GM19468 (cell line): ENCODE results near the gene CDK4.
"Not testable (repeated sequence)": the region's sequence is repeated elsewhere in the genome, so short reads cannot be mapped to it uniquely, and the experiment has no call there.

ENCODE experiments used
- ATAC-seq: cut with Tn5 transposase; IDR thresholded peaks from one replicate; pipeline ENCODE4 v1.9.1; 2021; ENCODE audit warnings: mild to moderate bottlenecking, moderate library complexity, moderate number of reproducible peaks; ENCODE audit not compliant: unreplicated experiment; ENCODE audit errors: extremely low read depth

The CDK4 gene

GRCh38 chr12:57730336-57731067 lies 21.6 kb downstream of the CDK4 start:
- no peak for ATAC-seq

GRCh38 chr12:57729321-57729844 lies 22.7 kb downstream of the CDK4 start:
- ATAC-seq: no peak

DNA sequence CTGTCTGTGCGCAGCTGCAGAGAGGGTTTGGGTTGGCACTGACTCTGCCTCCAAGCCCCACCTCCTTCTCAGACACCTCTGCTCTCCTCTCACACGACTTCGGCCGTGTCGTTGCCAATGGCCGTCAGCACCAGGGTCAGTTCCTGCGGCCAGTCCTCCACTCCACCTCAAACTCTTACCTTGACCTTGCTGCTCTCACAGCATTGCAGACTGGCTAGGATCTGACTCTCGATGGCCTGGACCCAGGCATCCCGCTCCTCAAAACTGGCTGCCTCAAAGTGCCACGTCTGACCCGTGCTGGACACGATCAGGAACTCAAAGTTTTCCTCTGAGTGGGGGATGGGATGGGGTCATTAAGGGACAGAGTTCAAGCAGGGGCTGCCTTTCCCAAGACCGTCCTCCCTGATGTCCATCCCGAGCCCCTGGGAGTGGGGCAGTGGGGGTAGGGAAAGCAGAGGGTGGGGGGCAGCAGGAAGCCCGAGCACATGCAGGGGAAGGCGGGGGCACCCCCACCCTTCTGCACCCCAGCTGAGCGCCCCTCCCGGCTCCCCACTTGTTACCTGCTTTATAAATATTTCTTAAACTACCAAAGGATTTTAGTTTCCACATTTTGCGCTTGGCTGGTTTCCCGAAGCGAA lies 24.2 kb downstream of the CDK4 start:
- ATAC-seq: no peak

DNA sequence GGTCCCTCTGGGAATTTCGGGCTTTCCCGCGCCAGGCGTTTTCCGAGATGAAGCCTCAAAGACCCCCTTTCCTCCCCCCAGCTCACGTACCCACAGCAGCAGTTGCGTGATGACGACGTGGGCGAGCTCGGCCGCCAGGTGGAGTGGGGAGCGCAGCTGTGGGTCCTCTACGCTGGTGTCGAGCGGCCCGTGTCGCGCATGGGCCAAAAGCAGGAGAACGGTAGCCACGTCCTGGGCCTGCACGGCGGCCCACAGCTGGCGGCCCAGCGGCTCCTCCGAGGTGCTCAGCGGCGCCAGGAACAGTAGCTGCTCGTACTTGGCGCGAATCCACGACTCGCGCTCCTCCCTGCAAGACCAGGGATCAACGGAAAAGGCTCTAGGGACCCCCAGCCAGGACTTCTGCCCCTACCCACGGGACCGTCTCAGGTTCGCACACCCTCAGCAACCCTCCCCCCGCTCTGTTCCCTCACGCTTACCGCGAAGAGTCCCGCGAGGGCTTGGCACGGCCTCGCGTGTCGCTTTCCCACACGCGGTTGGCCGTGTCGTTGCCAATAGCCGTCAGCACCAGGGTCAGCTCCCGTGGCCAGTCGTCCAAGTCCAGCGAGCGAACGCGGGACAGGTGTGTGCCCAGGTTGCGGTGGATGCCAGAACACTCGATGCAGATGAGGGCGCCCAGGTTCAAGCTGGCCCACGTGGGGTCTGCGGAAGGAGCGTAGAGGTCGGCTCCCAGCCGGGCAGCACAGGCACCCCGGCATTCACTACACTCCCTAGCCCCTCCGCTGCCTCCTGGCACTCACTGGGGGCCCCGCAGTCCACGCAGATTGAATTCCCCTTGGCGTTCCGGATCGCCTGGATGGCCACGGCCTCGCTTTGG lies 25.0 kb downstream of the CDK4 start:
- no peak for ATAC-seq

DNA sequence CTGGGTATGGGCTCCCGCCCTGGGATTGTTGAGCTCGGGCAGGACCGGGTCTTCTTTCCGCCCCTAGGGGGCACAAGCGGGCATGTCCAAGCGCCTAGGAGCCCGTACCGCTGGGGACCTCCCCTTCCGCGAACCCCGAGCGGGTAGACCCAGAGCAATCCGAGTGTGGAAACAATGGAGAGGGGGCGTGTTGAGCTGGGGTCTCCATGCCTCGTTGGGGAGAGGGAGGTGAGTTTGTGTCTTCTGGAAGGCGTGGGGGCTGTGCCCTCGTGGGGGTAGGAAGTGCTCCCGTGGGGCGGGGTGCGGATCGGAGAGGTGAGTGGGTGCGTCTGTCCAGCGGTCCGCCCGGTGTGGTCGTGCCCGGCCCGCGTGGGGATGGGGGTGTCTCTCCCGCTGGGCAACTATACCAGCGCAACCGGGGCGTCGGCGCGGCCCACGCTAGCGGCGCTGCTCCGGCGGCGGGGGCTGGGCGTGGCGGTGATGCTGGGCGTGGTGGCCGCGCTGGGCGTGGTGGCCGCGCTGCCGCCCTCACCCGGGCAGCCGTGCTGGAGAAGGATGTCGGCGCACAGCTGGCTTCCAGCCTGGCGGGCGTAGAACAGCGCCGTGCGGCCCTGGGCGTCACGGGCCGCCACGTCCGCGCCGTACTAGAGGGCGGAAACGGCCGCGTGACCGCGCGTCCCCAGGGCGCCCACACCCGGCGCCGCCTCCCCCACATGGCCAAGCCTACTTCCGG lies 25.8 kb downstream of the CDK4 start:
- no peak for ATAC-seq

DNA sequence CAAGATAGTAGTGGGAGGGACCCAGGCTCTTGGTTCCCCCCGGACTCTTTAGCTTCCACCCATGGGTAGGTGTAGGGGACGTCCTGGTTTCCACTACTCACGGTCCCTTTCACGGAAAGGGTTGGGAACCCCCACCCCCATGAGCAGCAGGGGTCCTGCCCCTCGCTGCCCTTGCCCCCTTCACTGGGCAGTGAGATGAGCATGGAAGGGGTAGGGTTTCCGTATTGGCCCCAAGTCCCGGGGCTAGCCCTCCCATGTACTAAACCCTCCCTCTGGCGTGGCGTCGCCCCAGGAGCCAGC lies 26.3 kb downstream of the CDK4 start:
- ATAC-seq: no peak

GRCh38 chr12:57724936-57725740 lies 27.0 kb downstream of the CDK4 start:
- no peak for ATAC-seq

DNA sequence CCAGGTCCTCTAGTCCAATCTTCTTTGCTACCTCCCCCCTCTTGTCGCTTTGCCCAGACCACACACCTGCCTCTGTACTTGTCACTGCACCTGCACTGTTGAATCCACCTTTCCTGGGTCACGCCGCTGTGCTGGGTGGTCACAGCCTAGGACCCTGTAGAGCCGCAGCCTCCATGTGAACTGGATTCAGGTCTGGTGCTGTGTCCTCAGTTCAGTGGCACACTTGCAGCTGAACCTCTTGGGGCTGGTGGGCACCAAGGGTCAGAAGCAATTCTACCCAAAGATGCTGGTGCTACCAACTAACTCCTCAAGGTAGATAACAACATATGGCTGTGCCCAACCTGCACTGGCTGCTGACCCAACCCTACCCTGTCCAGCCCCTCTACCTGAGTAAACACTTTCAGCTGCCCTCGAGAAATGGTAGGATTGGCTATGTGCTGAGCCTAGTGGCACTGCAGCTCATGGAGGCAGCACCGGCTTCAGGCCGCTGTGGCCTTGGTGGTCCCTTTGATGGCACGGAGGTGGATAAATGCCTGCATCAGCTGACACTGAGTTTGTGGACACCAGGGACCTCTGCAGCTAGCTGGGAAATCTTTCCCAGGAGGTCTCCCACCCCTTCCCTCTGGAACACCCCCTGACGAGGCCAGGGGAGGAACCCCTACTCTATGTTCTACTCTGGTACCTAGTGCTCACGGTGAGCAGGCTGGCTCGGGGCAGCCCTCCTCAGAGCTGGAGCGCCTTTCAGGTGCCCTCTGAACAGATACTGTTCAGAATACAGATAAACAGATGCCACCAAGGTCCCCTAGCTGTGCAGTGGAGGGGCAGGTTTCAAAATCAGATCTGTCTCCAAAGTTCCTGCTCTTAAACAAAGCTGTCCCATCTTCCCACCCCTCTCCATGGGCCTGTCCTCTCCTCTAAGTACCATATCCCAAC lies 27.8 kb downstream of the CDK4 start:
- no peak for ATAC-seq

- no peak for ATAC-seq
Observed at GRCh38 chr12:57723630-57723962, 28.5 kb downstream of the CDK4 start.

- no peak for ATAC-seq
Observed at GRCh38 chr12:57722716-57723629, 29.1 kb downstream of the CDK4 start.

DNA sequence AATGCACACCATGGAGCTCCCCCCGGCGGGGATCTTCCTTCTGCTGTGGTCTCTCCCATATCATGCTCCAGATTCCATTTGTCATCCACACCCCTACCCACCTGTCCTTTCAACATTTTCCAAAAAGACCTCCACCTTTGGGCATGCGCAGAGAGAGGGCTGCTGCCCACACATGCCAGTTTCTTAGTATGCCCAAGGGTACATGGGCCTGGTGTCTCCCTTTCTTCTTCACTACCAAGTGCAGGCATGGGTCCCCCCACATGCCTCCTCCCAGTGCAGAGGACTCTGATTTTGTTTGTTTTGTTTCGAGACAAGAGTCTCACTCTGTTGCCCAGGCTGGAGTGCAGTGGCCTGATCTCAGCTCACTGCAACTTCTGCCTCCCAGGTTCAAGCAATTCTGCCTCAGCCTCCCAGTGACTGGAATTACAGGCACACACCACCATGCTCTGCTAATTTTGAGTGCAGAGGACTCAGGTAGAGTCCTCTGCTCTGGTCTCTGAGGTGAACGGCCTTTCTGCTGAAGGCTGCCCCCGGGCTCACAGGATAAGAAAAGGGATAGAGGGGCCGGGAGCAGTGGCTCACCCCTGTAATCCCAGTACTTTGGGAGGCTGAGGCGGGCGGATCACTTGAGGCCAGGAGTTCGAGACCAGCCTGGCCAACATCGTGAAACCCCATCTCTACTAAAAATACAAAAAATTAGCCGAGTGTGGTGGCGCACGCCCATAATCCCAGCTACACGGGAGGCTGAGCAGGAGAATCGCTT lies 30.1 kb downstream of the CDK4 start:
- not testable (repeated sequence) for ATAC-seq

- ATAC-seq: no peak
Observed at GRCh38 chr12:57720606-57721595, 31.2 kb downstream of the CDK4 start.

DNA sequence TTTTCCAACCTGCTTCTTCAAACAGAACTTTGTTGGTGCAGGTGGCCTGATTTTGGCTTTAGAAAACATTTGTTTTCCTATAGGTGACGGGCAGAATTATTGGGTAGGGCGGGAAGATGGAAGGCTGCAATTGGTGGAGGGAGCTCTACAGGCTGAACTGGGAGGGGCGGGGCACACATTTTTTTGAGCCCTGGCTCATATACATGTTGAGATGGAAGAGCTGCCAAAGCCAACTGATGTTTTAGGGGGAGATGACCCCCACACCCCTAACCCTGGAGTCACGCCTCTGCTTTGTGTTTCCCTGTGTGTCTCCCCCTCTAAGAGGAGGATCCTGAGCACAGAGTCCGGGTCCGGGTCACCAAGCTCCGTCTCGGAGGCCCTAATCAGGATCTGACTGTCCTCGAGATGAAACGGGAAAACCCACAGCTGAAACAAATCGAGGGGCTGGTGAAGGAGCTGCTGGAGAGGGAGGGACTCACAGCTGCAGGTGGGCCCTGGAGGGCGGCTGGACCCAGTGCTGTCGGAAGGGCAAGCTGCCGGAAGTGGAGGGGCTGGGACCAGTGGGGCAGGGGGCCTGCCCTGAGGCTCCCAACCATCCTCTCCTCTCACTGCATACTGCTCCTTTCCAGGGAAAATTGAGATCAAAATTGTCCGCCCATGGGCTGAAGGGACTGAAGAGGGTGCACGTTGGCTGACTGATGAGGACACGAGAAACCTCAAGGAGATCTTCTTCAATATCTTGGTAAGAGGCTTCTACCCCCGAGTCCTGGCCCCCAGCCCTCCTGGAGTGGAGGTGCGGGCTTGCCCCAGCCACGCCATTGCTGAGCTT lies 32.1 kb downstream of the CDK4 start:
- ATAC-seq: no peak

GRCh38 chr12:57718641-57719528 lies 33.2 kb downstream of the CDK4 start:
- ATAC-seq: no peak
